ENCODE measurements around the gene CUBN.

DNA sequence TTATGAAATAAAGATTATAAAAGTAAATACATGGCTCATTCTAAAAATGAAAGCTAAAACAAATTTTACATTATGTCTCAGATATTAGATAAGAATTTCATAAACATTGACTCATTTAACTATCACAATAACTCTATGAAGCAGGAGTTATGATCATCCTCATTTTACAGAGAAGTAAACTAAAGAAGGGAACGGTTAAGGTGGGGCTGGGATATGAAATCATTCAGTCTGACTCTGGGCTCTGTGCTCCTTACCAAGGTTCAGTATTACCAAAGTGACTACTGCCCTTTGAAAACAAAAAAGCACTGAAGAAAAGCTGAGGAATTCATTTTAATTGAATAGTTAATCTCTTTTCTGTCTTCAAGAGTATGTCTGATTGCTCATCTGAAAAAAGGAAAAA lies 22.1 kb upstream of the CUBN start:
- TF ChIP-seq, protein P1, sequence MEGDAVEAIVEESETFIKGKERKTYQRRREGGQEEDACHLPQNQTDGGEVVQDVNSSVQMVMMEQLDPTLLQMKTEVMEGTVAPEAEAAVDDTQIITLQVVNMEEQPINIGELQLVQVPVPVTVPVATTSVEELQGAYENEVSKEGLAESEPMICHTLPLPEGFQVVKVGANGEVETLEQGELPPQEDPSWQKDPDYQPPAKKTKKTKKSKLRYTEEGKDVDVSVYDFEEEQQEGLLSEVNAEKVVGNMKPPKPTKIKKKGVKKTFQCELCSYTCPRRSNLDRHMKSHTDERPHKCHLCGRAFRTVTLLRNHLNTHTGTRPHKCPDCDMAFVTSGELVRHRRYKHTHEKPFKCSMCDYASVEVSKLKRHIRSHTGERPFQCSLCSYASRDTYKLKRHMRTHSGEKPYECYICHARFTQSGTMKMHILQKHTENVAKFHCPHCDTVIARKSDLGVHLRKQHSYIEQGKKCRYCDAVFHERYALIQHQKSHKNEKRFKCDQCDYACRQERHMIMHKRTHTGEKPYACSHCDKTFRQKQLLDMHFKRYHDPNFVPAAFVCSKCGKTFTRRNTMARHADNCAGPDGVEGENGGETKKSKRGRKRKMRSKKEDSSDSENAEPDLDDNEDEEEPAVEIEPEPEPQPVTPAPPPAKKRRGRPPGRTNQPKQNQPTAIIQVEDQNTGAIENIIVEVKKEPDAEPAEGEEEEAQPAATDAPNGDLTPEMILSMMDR (IDR thresholded peaks at IDR 0.05), result no peak
- TF ChIP-seq POLR2A (IDR thresholded peaks at IDR 0.05) (no peak), EP300 (IDR thresholded peaks at IDR 0.05; ENCODE audit: low read depth) (no peak), POLR2AphosphoS5 (IDR thresholded peaks at IDR 0.05) (no peak)

Data from transverse colon (tissue), 4 donors.